Motor neuron (in vitro differentiated cells): Measurements from ENCODE around the gene REXO4. TPM values are rescaled to one million over a fixed set of nuclear protein-coding genes. Genes with fewer than 3 reads are reported as not detected.

Experiments used
- ATAC-seq, 8 experiments: fragments of 200-7000 bp; cut with Tn5 transposase; replicated peaks in 6 of 8; 2 replicates each; pipeline ENCODE4 v1.8.0; 2021; ENCODE audit warnings: mild to moderate bottlenecking in 8 of 8, moderate library complexity in 8 of 8
- H3K27ac ChIP-seq, 2 donors: fragments of 250-450 bp; sonication (Bioruptor Pico); 2 replicates each; pipeline ENCODE4 v1.9.0; 2021; ENCODE audit warnings: antibody characterized with exemption in 2 of 2, mild to moderate bottlenecking in 2 of 2, moderate library complexity in 1 of 2
- H3K4me1 ChIP-seq, 2 donors: fragments of 250-450 bp; sonication (Bioruptor Pico); replicated peaks in 1 of 2; 2 replicates each; pipeline ENCODE4 v1.6.1; 2021; ENCODE audit warnings: antibody characterized with exemption in 2 of 2, mild to moderate bottlenecking in 2 of 2, moderate library complexity in 1 of 2
- H3K4me3 ChIP-seq, 5 donors: fragments of 250-450 bp; sonication (Bioruptor Pico); 2 replicates each; pipeline ENCODE4 v1.9.0; 2021; ENCODE audit warnings: antibody characterized with exemption in 5 of 5, mild to moderate bottlenecking in 5 of 5, moderate library complexity in 4 of 5
- WGBS, 10 experiments: fragments of 450-650 bp; shearing (Covaris generic); methylation state at CpG; one replicate each; pipeline ENCODE4 v1.0.0; 2022; 5-methylcytosine and 5-hydroxymethylcytosine counted together
- in situ Hi-C, 9 experiments: fragments of 400-800 bp; cut with MboI; loops; one replicate each; pipeline ENCODE4 v1.15.0; 2021; ENCODE audit warnings: low sequenced_read_pairs in 9 of 9, low pct_unique_long_range_greater_than_20kb in 2 of 9; ENCODE audit not compliant: unreplicated experiment in 9 of 9
- total RNA-seq, 8 experiments: library from RNA; unstranded; fragments of 300-600 nt; gene quantifications; 2 replicates each; pipeline versions ENCODE4 v1.2.3 to v1.2.4, GENCODE V29; 2022

REXO4 gene
- 10 to 100 TPM; 23.1 to 34.3 (median 24.5) TPM for total RNA-seq

GRCh38 chr9:133417541-133418461, at the start of gene REXO4:
Gene REXO4 (minus strand): TSS chr9:133418010. CDS start chr9:133417844, 166 bp downstream.
- peak; percentile 92 to 97 (median 94) for ATAC-seq
- in situ Hi-C loops: no loop called here
- WGBS, 10 experiments: 0 to 5% (median 0%) methylated on average over 2 to 47 of the region's 75 CpGs; no CpG with 5 or more reads in 2 of the 10 experiments
- H3K27ac ChIP-seq: peak within 1 kb of the TSS; percentile 72 to 92
- H3K4me3 ChIP-seq: peak within 1 kb of the TSS; percentile 68 to 87 (median 76)
- H3K4me1 ChIP-seq: peaks cover 11 to 15% of the 10 kb centered on the region in 2 donors

- H3K27ac ChIP-seq: no peak overlapping the region
Measured at GRCh38 chr9:133467101-133467500, 49.3 kb upstream of the REXO4 start.

GRCh38 chr9:133465984-133466383, 48.2 kb upstream of the REXO4 start:
- Histone ChIP-seq H3K4me3 (no peak overlapping the region), H3K27ac (no peak overlapping the region), H3K4me1 (peaks cover 9% of the 10 kb centered on the region in 2 donors)
- no peak for ATAC-seq
- WGBS, 10 experiments: 69 to 100% (median 90%) methylated on average over 1 to 5 of the region's 6 CpGs; no CpG with 5 or more reads in 1 of the 10 experiments
- in situ Hi-C loops: no loop called here

More at GRCh38 chr9:133467101-133467500, 49.3 kb upstream of the REXO4 start:
- 50 to 100% (median 83%) methylated on average over 1 to 7 of the region's 10 CpGs; no CpG with 5 or more reads in 1 of the 10 experiments for WGBS, 10 experiments
- no peak for ATAC-seq
- H3K4me3 ChIP-seq: no peak overlapping the region
- H3K4me1 ChIP-seq: peaks cover 0 to under 1% of the 10 kb centered on the region in 2 donors
- in situ Hi-C loops: no loop called here

- Histone ChIP-seq H3K4me1 (peaks cover 12 to 15% of the 10 kb centered on the region in 2 donors), H3K27ac (no peak overlapping the region), H3K4me3 (no peak overlapping the region)
- 93 to 100% (median 100%) methylated on average over 1 to 4 of the region's 10 CpGs; no CpG with 5 or more reads in 7 of the 10 experiments for WGBS, 10 experiments
- in situ Hi-C loops: no loop called here
- no peak for ATAC-seq
Measured at GRCh38 chr9:133464638-133465037, 46.8 kb upstream of the REXO4 start.

- in situ Hi-C loops: no loop called here
- H3K4me1 ChIP-seq: peaks cover 12 to 16% of the 10 kb centered on the region in 2 donors
- no peak for ATAC-seq
- no peak overlapping the region for H3K27ac ChIP-seq
- no peak overlapping the region for H3K4me3 ChIP-seq
- WGBS, 10 experiments: 45 to 93% (median 82%) methylated on average over 1 to 15 of the region's 24 CpGs; no CpG with 5 or more reads in 4 of the 10 experiments
Measured at GRCh38 chr9:133463864-133464615, 46.2 kb upstream of the REXO4 start.

- peaks cover 17 to 22% of the 10 kb centered on the region in 2 donors for H3K4me1 ChIP-seq
- WGBS, 10 experiments: 73 to 100% (median 84%) methylated on average over 1 to 13 of the region's 22 CpGs; no CpG with 5 or more reads in 5 of the 10 experiments
- no peak overlapping the region for H3K4me3 ChIP-seq
- no peak for ATAC-seq
- in situ Hi-C loops: no loop called here
- H3K27ac ChIP-seq: no peak overlapping the region
Measured at GRCh38 chr9:133463234-133463863, 45.5 kb upstream of the REXO4 start.

GRCh38 chr9:133461975-133462374, 44.2 kb upstream of the REXO4 start:
- no peak overlapping the region for H3K4me3 ChIP-seq

GRCh38 chr9:133460405-133461175, 42.8 kb upstream of the REXO4 start:
- in situ Hi-C loops: no loop called here
- peak; percentile 0 to 31 (median 10) for ATAC-seq
- H3K4me3 ChIP-seq: peak overlapping the region; percentile 67 to 97 (median 82)
- peak overlapping the region; percentile 96 to 99 for H3K27ac ChIP-seq
- peaks cover 17 to 22% of the 10 kb centered on the region in 2 donors for H3K4me1 ChIP-seq
- WGBS, 10 experiments: 4 to 55% (median 26%) methylated on average over 5 to 14 of the region's 30 CpGs; no CpG with 5 or more reads in 6 of the 10 experiments

More at GRCh38 chr9:133461975-133462374, 44.2 kb upstream of the REXO4 start:
- WGBS, 10 experiments: 0 to 100% (median 75%) methylated on average over 1 to 2 of the region's 4 CpGs; no CpG with 5 or more reads in 6 of the 10 experiments
- in situ Hi-C loops: no loop called here
- Histone ChIP-seq H3K4me1 (peaks cover 17 to 22% of the 10 kb centered on the region in 2 donors), H3K27ac (no peak overlapping the region)
- no peak for ATAC-seq

- Histone ChIP-seq H3K4me3 (peak within 1 kb of the TSS; percentile 67 to 97 (median 82)), H3K27ac (peak within 1 kb of the TSS; percentile 96 to 99), H3K4me1 (peaks cover 17 to 22% of the 10 kb centered on the region in 2 donors)
- peak; percentile 79 to 91 (median 84) for ATAC-seq
- 0 to 8% (median 1%) methylated on average over 2 to 10 of the region's 86 CpGs; no CpG with 5 or more reads in 6 of the 10 experiments for WGBS, 10 experiments
- in situ Hi-C loops: no loop called here
Measured at GRCh38 chr9:133459476-133460404, 41.9 kb upstream of the REXO4 start, which contains the start of gene CACFD1. Gene CACFD1 (plus strand): TSS chr9:133459978. CDS start chr9:133460067, 89 bp downstream.

GRCh38 chr9:133458643-133459312, 41.0 kb upstream of the REXO4 start:
- Histone ChIP-seq H3K4me3 (peak overlapping the region; percentile 67 to 97 (median 82)), H3K27ac (peak overlapping the region; percentile 20 to 58), H3K4me1 (peaks cover 17 to 22% of the 10 kb centered on the region in 2 donors)
- 57 to 100% (median 73%) methylated on average over 1 to 6 of the region's 16 CpGs; no CpG with 5 or more reads in 3 of the 10 experiments for WGBS, 10 experiments
- in situ Hi-C loops: no loop called here
- ATAC-seq: no peak
